Measurements from ENCODE around the gene PRTFDC1. TPM values are rescaled to one million over a fixed set of nuclear protein-coding genes. Genes with fewer than 3 reads are reported as not detected.

PRTFDC1 gene
- total and polyA plus RNA-seq, 2 of the 8 experiments (the other 6 are each of a cell fraction or from before 2014, with no cell fraction given), result 5.9 to 6.6 TPM

DNA sequence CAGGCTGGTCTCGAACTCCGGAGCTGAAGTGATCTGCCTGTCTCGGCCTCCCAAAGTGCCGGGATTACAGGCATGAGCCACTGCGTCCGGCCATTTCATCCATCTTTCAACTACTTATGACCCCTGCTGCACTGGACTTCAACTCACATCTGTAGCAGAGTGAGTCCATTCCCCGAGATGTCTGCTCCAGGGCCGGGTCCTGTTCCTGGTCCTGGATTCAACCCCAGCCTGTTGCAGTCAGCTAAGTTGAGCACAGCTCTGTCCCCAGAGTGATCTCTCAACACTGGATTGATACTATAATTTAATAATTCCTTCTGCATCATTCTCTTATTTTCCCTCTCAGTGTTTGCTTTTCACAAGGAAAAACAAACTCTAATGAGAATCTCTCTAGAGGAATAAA, 25.8 kb downstream of the PRTFDC1 start:
- Histone ChIP-seq H4K20me1 (replicated peaks in 1 of 2; ENCODE audit: control insufficient read depth in 1 of 2, insufficient read depth in 2 of 2, low read length in 2 of 2) (no peaks in the 10 kb centered on the region), H3K23ac (ENCODE audit: insufficient read length) (no peak overlapping the region)
- TF ChIP-seq POLR2AphosphoS5 (IDR thresholded peaks at IDR 0.05; ENCODE audit: low read depth, low read length) (no peak), MAFK (IDR thresholded peaks at IDR 0.05; ENCODE audit: low read depth, low read length) (no peak), EP300 (IDR thresholded peaks at IDR 0.05; ENCODE audit: borderline replicate concordance in 1 of 2, low read depth in 2 of 2, low read length in 2 of 2) (no peak), RFX5 (IDR thresholded peaks at IDR 0.05; ENCODE audit: borderline replicate concordance, low read depth, low read length) (no peak), TAF7 (optimal IDR thresholded peaks at IDR 0.05; ENCODE audit: borderline replicate concordance, low read depth, low read length) (no peak), RNF2 (IDR thresholded peaks at IDR 0.05; ENCODE audit: borderline replicate concordance, low read depth, low read length, missing control alignments, poor library complexity, severe bottlenecking) (no peak), CBX8 (IDR thresholded peaks at IDR 0.05; ENCODE audit: borderline replicate concordance, low read depth, low read length) (no peak), ASH2L (IDR thresholded peaks at IDR 0.05; ENCODE audit: low read length) (no peak), SAP30 (IDR thresholded peaks at IDR 0.05; ENCODE audit: insufficient read depth, insufficient replicate concordance, low read length) (no peak), EGR1 (IDR thresholded peaks at IDR 0.05; ENCODE audit: borderline replicate concordance, low read depth, low read length) (no peak), NRF1 (IDR thresholded peaks at IDR 0.05; ENCODE audit: low read depth, low read length) (no peak), RBBP5 (IDR thresholded peaks at IDR 0.05; ENCODE audit: borderline replicate concordance, low read depth, low read length) (no peak)
- TF ChIP-seq, protein P1, sequence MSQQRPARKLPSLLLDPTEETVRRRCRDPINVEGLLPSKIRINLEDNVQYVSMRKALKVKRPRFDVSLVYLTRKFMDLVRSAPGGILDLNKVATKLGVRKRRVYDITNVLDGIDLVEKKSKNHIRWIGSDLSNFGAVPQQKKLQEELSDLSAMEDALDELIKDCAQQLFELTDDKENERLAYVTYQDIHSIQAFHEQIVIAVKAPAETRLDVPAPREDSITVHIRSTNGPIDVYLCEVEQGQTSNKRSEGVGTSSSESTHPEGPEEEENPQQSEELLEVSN (IDR thresholded peaks at IDR 0.05), result no peak

More for the DNA sequence above, 25.8 kb downstream of the PRTFDC1 start:
- ChIA-PET POLR2A (ENCODE audit: partially characterized antibody) (no interaction called here), CTCF (ENCODE audit: partially characterized antibody) (interaction anchor here (0.6 kb wide), 1 partner anchor 147 kb away, joined by 3 read pairs; no protein-coding TSS in a partner anchor)
- Histone ChIP-seq H2BK120ac (replicated peaks; ENCODE audit: low read depth, low read length) (no peak overlapping the region), H3K4me2 (ENCODE audit: insufficient read depth in 1 of 2, low read depth in 2 of 2, low read length in 2 of 2) (no peak overlapping the region), H4K8ac (ENCODE audit: extremely low read depth, insufficient read depth, low read length) (no peak overlapping the region), H2BK15ac (ENCODE audit: low read length) (no peak overlapping the region), H3K79me1 (ENCODE audit: low read depth, low read length) (no peaks in the 10 kb centered on the region), H3K27me3 (replicated peaks in 1 of 4; ENCODE audit: control insufficient read depth in 3 of 4, extremely low read depth in 1 of 4, insufficient read depth in 3 of 4, low read length in 3 of 4) (no peaks in the 10 kb centered on the region), H2BK5ac (ENCODE audit: low read depth, low read length) (no peak overlapping the region), H3K4me1 (replicated peaks in 1 of 4; ENCODE audit: control insufficient read depth in 3 of 4, insufficient read depth in 4 of 4, low read length in 3 of 4) (no peaks in the 10 kb centered on the region), H3K4ac (replicated peaks; ENCODE audit: insufficient read length, low read depth, low read length) (no peak overlapping the region), H2BK12ac (ENCODE audit: low read depth, low read length) (no peak overlapping the region), H4K5ac (ENCODE audit: insufficient read length, low read depth, low read length) (no peak overlapping the region), H3K36me3 (ENCODE audit: control insufficient read depth in 2 of 4, insufficient read depth in 4 of 4, low read length in 3 of 4) (no peaks in the 10 kb centered on the region), H3K9ac (replicated peaks in 1 of 4; ENCODE audit: extremely low read depth in 1 of 4, low read depth in 3 of 4, low read length in 3 of 4) (no peak overlapping the region), H3K23me2 (ENCODE audit: low read depth, low read length) (no peaks in the 10 kb centered on the region; the same call in 1 of the 2 replicates), H2AFZ (ENCODE audit: low read length) (no peak overlapping the region), H3K18ac (ENCODE audit: extremely low read depth, low read length) (no peak overlapping the region), H3K27ac (ENCODE audit: low read depth, low read length) (no peak overlapping the region), H2AK5ac (ENCODE audit: low read depth, low read length) (no peak overlapping the region), H2BK20ac (ENCODE audit: low read length) (no peak overlapping the region), H3K56ac (replicated peaks; ENCODE audit: insufficient read length, low read depth, low read length) (no peak overlapping the region), H3K79me2 (ENCODE audit: control insufficient read depth in 1 of 2, insufficient read depth in 2 of 2, low read length in 2 of 2) (no peaks in the 10 kb centered on the region), H4K91ac (replicated peaks; ENCODE audit: insufficient read length, low read length) (no peak overlapping the region), H3K14ac (ENCODE audit: insufficient read length) (no peak overlapping the region), H3K4me3 (ENCODE audit: extremely low read depth in 1 of 4, insufficient read depth in 2 of 4, low read depth in 3 of 4, low read length in 4 of 4) (no peak overlapping the region), H3K9me3 (ENCODE audit: insufficient read depth in 2 of 2, low read depth in 1 of 2, low read length in 1 of 2) (no peaks in the 10 kb centered on the region)
- no peak for FAIRE-seq
- no peak for DNase-seq (ENCODE audit: low read depth in 1 of 2, low spot score in 2 of 2)
- WGBS, 2 experiments (ENCODE audit: extremely low coverage in 1 of 2, insufficient coverage in 1 of 2, insufficient read length in 1 of 2, insufficient replicate concordance in 2 of 2, low coverage in 1 of 2, low lambda C conversion rate in 2 of 2, missing lambda C conversion rate in 1 of 2), result 96% methylated on average over 8 of the region's 8 CpGs; no CpG with 5 or more reads in 1 of the 2 experiments

All from H1 (cell line).